H9 (cell line): ENCODE results near the gene SPC24. TPM values are rescaled to one million over a fixed set of nuclear protein-coding genes. Genes with fewer than 3 reads are reported as not detected.

ENCODE experiments used
- DNase-seq: peaks from one replicate; pipeline ENCODE4 v3.0.0-alpha.2; 2017
- H2AFZ ChIP-seq: one replicate; pipeline ENCODE4 v1.6.1; 2013; ENCODE audit warnings: mild to moderate bottlenecking, low read length, control low read depth, moderate library complexity
- H2AK5ac ChIP-seq: 2 replicates; pipeline ENCODE4 v1.6.1; 2013; ENCODE audit warnings: low read length, control low read depth, mixed read lengths; ENCODE audit not compliant: insufficient read length
- H2BK120ac ChIP-seq: one replicate; pipeline ENCODE4 v1.6.1; 2013; ENCODE audit warnings: low read depth, mild to moderate bottlenecking, low read length, control low read depth, inconsistent platforms; ENCODE audit not compliant: poor library complexity, severe bottlenecking
- H2BK12ac ChIP-seq: 2 replicates; pipeline ENCODE4 v1.6.1; 2013; ENCODE audit warnings: low read length, control low read depth, mixed read lengths, low read depth; ENCODE audit not compliant: insufficient read length
- H2BK15ac ChIP-seq: 2 replicates; pipeline ENCODE4 v1.6.1; 2013; ENCODE audit warnings: low read depth, low read length, control low read depth
- H2BK20ac ChIP-seq: one replicate; pipeline ENCODE4 v1.6.1; 2013; ENCODE audit warnings: low read depth, mild to moderate bottlenecking, low read length, control low read depth, inconsistent platforms; ENCODE audit not compliant: poor library complexity, severe bottlenecking
- H2BK5ac ChIP-seq: 2 replicates; pipeline ENCODE4 v1.6.1; 2013; ENCODE audit warnings: low read length, control low read depth, mixed read lengths; ENCODE audit not compliant: insufficient read length
- H3K14ac ChIP-seq: 2 replicates; pipeline ENCODE4 v1.6.1; 2013; ENCODE audit warnings: low read length, control low read depth; ENCODE audit not compliant: insufficient read depth
- H3K18ac ChIP-seq: 2 replicates; pipeline ENCODE4 v1.6.1; 2013; ENCODE audit warnings: low read depth, mild to moderate bottlenecking, mixed read lengths, low read length, control low read depth; ENCODE audit not compliant: insufficient read length
- H3K23ac ChIP-seq: 2 replicates; pipeline ENCODE4 v1.6.1; 2013; ENCODE audit warnings: low read length, control low read depth, mixed read lengths, low read depth; ENCODE audit not compliant: insufficient read length
- H3K23me2 ChIP-seq: 2 replicates; pipeline ENCODE4 v1.6.1; 2013; ENCODE audit warnings: low read depth, mild to moderate bottlenecking, mixed read lengths, low read length, control low read depth; ENCODE audit not compliant: insufficient read length, poor library complexity, severe bottlenecking
- H3K27ac ChIP-seq: 2 replicates; pipeline ENCODE4 v1.5.1; 2013; ENCODE audit warnings: low read length, control low read depth, mixed read lengths, low read depth; ENCODE audit not compliant: insufficient read length
- H3K27me3 ChIP-seq: 2 replicates; pipeline ENCODE4 v1.6.1; 2013; ENCODE audit warnings: low read length, control low read depth, inconsistent platforms; ENCODE audit not compliant: insufficient read depth
- H3K4ac ChIP-seq: 2 replicates; pipeline ENCODE4 v1.6.1; 2013; ENCODE audit warnings: low read depth, mild to moderate bottlenecking, control low read depth, inconsistent platforms, low read length, moderate library complexity
- H3K4me1 ChIP-seq: 2 replicates; pipeline ENCODE4 v1.6.1; 2013; ENCODE audit warnings: low read length, control low read depth, inconsistent platforms; ENCODE audit not compliant: insufficient read depth
- H3K4me2 ChIP-seq: 2 replicates; pipeline ENCODE4 v1.6.1; 2013; ENCODE audit warnings: low read length, control low read depth, mixed read lengths; ENCODE audit not compliant: insufficient read length, insufficient read depth
- H3K56ac ChIP-seq: 2 replicates; pipeline ENCODE4 v1.6.1; 2013; ENCODE audit warnings: low read depth, mild to moderate bottlenecking, mixed read lengths, low read length, control low read depth; ENCODE audit not compliant: insufficient read length
- H3K79me1 ChIP-seq: 2 replicates; pipeline ENCODE4 v1.6.1; 2013; ENCODE audit warnings: low read depth, mild to moderate bottlenecking, moderate library complexity, low read length, control low read depth, inconsistent platforms; ENCODE audit not compliant: insufficient read depth, poor library complexity, severe bottlenecking
- H3K79me2 ChIP-seq: 2 replicates; pipeline ENCODE4 v1.6.1; 2013; ENCODE audit warnings: low read length, control low read depth, inconsistent platforms; ENCODE audit not compliant: insufficient read depth
- H3K9ac ChIP-seq: 2 replicates; pipeline ENCODE4 v1.6.1; 2013; ENCODE audit warnings: low read length, control low read depth, mixed read lengths; ENCODE audit not compliant: insufficient read length; ENCODE audit errors: extremely low read depth
- H3K9me3 ChIP-seq: one replicate; pipeline ENCODE4 v1.6.1; 2013; ENCODE audit warnings: low read depth, low read length, inconsistent platforms; ENCODE audit not compliant: control insufficient read depth
- H3T11ph ChIP-seq: one replicate; pipeline ENCODE4 v1.6.1; 2013; ENCODE audit warnings: mild to moderate bottlenecking, low read length, control low read depth, inconsistent platforms
- H4K20me1 ChIP-seq: one replicate; pipeline ENCODE4 v1.6.1; 2013; ENCODE audit not compliant: control insufficient read depth, insufficient read length, insufficient read depth
- H4K5ac ChIP-seq: 2 replicates; pipeline ENCODE4 v1.6.1; 2013; ENCODE audit warnings: low read depth, mild to moderate bottlenecking, mixed read lengths, low read length, control low read depth; ENCODE audit not compliant: insufficient read length
- H4K8ac ChIP-seq: replicated peaks from 2 replicates; pipeline ENCODE4 v1.6.1; 2013; ENCODE audit warnings: low read length, control low read depth, mixed read lengths, low read depth; ENCODE audit not compliant: insufficient read length
- H4K91ac ChIP-seq: 2 replicates; pipeline ENCODE4 v1.6.1; 2013; ENCODE audit warnings: low read depth, mild to moderate bottlenecking, moderate library complexity, mixed read lengths, low read length, control low read depth; ENCODE audit not compliant: insufficient read length
- H3K27ac Mint-ChIP-seq, 3 experiments: 2 replicates in 2 of 3; 3 replicates in 1 of 3; pipeline ENCODE4 v1.8.0; 2020 to 2021; ENCODE audit warnings: mixed read lengths in 3 of 3, mild to moderate bottlenecking in 1 of 3, moderate library complexity in 1 of 3
- H3K27me3 Mint-ChIP-seq: 2 replicates; pipeline ENCODE4 v1.8.0; 2021; ENCODE audit warnings: low read depth, mild to moderate bottlenecking, moderate library complexity, mixed read lengths
- H3K36me3 Mint-ChIP-seq, 3 experiments: 2 replicates in 2 of 3; 3 replicates in 1 of 3; pipeline ENCODE4 v1.8.0; 2020 to 2021; ENCODE audit warnings: low read depth in 3 of 3, mixed read lengths in 3 of 3; ENCODE audit not compliant: insufficient read depth in 1 of 3
- H3K4me1 Mint-ChIP-seq, 2 experiments: 2 replicates each; pipeline ENCODE4 v1.8.0; 2020; ENCODE audit warnings: mixed read lengths in 2 of 2
- H3K4me3 Mint-ChIP-seq, 2 experiments: 2 replicates in 1 of 2; 3 replicates in 1 of 2; pipeline ENCODE4 v1.8.0; 2020 to 2021; ENCODE audit warnings: mild to moderate bottlenecking in 2 of 2, mixed read lengths in 2 of 2, moderate library complexity in 1 of 2
- H3K9me3 Mint-ChIP-seq, 2 experiments: 2 replicates in 1 of 2; 3 replicates in 1 of 2; pipeline ENCODE4 v1.8.0; 2020; ENCODE audit warnings: mild to moderate bottlenecking in 2 of 2, mixed read lengths in 2 of 2, moderate library complexity in 1 of 2
- WGBS: extraction: QIAGEN DNeasy Blood & Tissue Kit; methylation state at CpG from one replicate; pipeline ENCODE4 v1.1.7; 2013; ENCODE audit warnings: missing lambda C conversion rate, low lambda C conversion rate, mixed read lengths; ENCODE audit not compliant: insufficient read length; ENCODE audit errors: extremely low coverage; 5-methylcytosine and 5-hydroxymethylcytosine counted together
- total RNA-seq: library from RNA; stranded (reverse); gene quantifications from 2 replicates; pipeline ENCODE4 v1.2.1, GENCODE V29; 2021
- TF ChIP-seq, protein P1 (sequence below): fragments of 200-600 bp; sonication (generic); conservative IDR thresholded peaks from 3 replicates; pipeline ENCODE4 v1.8.0; 2021; ENCODE audit warnings: antibody characterized with exemption, mild to moderate bottlenecking

The SPC24 gene
- total RNA-seq, 1 experiment from 2014 or later: 51.5 TPM

DNA sequence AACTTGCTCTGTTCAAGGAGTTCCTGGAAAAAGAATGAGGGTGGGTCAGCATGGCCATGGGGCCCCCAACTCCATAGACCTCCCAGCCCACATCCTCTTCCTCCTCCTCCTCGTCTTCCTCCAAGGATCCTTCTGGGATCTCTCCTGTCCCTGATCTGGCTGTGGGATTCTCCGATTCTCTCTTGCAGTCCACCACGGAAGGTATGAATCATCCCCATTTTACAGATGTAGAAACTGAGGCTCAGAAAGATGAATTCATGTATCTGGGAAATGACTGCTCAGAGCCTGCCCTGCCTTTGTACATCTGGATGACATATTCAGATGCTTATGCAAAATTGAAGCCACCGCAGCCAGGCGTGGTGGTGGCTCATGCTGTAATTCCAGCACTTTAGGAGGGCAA is 43.9 kb upstream of the SPC24 start:
- Histone ChIP-seq H3K4me2 (no peak overlapping the region), H3K27me3 (no peaks in the 10 kb centered on the region), H4K20me1 (no peaks in the 10 kb centered on the region), H3T11ph (no peak overlapping the region), H3K9me3 (no peaks in the 10 kb centered on the region), H2BK15ac (no peak overlapping the region), H3K56ac (no peak overlapping the region), H2AFZ (no peak overlapping the region), H3K9ac (no peak overlapping the region), H2BK20ac (no peak overlapping the region), H3K79me1 (no peaks in the 10 kb centered on the region), H3K79me2 (no peaks in the 10 kb centered on the region), H4K91ac (no peak overlapping the region), H2BK5ac (no peak overlapping the region), H2BK12ac (no peak overlapping the region), H3K23me2 (peaks cover 4% of the 10 kb centered on the region), H2AK5ac (no peak overlapping the region), H4K5ac (no peak overlapping the region), H3K4me1 (no peaks in the 10 kb centered on the region; the same call in 1 of the 2 replicates), H4K8ac (no peak overlapping the region), H3K18ac (no peak overlapping the region), H2BK120ac (no peak overlapping the region), H3K4ac (no peak overlapping the region), H3K27ac (no peak overlapping the region), H3K14ac (no peak overlapping the region), H3K23ac (no peak overlapping the region)
- H3K9me3 Mint-ChIP-seq: no peaks in the 10 kb centered on the region
- TF ChIP-seq, protein P1, sequence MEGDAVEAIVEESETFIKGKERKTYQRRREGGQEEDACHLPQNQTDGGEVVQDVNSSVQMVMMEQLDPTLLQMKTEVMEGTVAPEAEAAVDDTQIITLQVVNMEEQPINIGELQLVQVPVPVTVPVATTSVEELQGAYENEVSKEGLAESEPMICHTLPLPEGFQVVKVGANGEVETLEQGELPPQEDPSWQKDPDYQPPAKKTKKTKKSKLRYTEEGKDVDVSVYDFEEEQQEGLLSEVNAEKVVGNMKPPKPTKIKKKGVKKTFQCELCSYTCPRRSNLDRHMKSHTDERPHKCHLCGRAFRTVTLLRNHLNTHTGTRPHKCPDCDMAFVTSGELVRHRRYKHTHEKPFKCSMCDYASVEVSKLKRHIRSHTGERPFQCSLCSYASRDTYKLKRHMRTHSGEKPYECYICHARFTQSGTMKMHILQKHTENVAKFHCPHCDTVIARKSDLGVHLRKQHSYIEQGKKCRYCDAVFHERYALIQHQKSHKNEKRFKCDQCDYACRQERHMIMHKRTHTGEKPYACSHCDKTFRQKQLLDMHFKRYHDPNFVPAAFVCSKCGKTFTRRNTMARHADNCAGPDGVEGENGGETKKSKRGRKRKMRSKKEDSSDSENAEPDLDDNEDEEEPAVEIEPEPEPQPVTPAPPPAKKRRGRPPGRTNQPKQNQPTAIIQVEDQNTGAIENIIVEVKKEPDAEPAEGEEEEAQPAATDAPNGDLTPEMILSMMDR: no peak
- no peak for DNase-seq
- H3K4me3 Mint-ChIP-seq: no peak overlapping the region
- H3K4me1 Mint-ChIP-seq: peaks cover 9 to 20% of the 10 kb centered on the region in 2 experiments
- H3K27ac Mint-ChIP-seq: peak overlapping the region in 1 of 3 experiments; percentile 43; a peak in 2 of 7 replicates
- peaks cover 2% of the 10 kb centered on the region; the same call in 1 of the 2 replicates for H3K27me3 Mint-ChIP-seq
- H3K36me3 Mint-ChIP-seq: peaks cover 3 to 25% (median 12%) of the 10 kb centered on the region in 3 experiments; a peak in 5 of 7 replicates
- WGBS: no CpG with 5 or more reads among the region's 5 CpGs
